HT1080 (cell line): Measurements from ENCODE around the gene TLK1. TPM values are rescaled to one million over a fixed set of nuclear protein-coding genes. Genes with fewer than 3 reads are reported as not detected.

Experiments
- DNase-seq: peaks from one replicate; pipeline ENCODE4 v3.0.0-alpha.2; 2015; ENCODE audit warnings: low read depth
- total RNA-seq: library from RNA; depleted of rRNA; stranded (reverse); fragments of >200 nt; shearing (Covaris generic); gene quantifications from 2 replicates; pipeline ENCODE4 v1.2.3, GENCODE V29; 2014; rRNA removed

Gene TLK1
- total RNA-seq, 1 experiment from 2014 or later, result 11.7 TPM

GRCh38 chr2:170969030-170969429, 191.7 kb downstream of the TLK1 start:
- no peak for DNase-seq

GRCh38 chr2:170968205-170969003, 192.3 kb downstream of the TLK1 start:
- no peak for DNase-seq

GRCh38 chr2:170967553-170967952, 193.1 kb downstream of the TLK1 start:
- no peak for DNase-seq

GRCh38 chr2:170966648-170967396, 193.9 kb downstream of the TLK1 start:
- no peak for DNase-seq

GRCh38 chr2:170965446-170966225, 195.1 kb downstream of the TLK1 start:
- no peak for DNase-seq

GRCh38 chr2:170963386-170963785, 197.3 kb downstream of the TLK1 start:
- DNase-seq, result no peak

- no peak for DNase-seq
Measured at GRCh38 chr2:170953941-170954340, 206.8 kb downstream of the TLK1 start.

- DNase-seq, result no peak
Measured at GRCh38 chr2:170950221-170950761, 210.4 kb downstream of the TLK1 start.

GRCh38 chr2:170949415-170949814, 211.3 kb downstream of the TLK1 start:
- DNase-seq, result no peak

- no peak for DNase-seq
Measured at GRCh38 chr2:170944545-170944944, 216.1 kb downstream of the TLK1 start.

- no peak for DNase-seq
Measured at GRCh38 chr2:170943596-170943995, 217.1 kb downstream of the TLK1 start.

- no peak for DNase-seq
Measured at GRCh38 chr2:170943041-170943440, 217.7 kb downstream of the TLK1 start.

GRCh38 chr2:170942615-170943014, 218.1 kb downstream of the TLK1 start:
- DNase-seq, result no peak

Other genes starting within 250 kb of the TLK1 start
- gene GORASP2, start 231.6 kb downstream of the TLK1 start, total RNA-seq, result 34.5 and 40.0 TPM in 2 replicates